ENCODE results near the gene MRPS15.

The MRPS15 gene

GRCh38 chr1:36456391-36456928, 7.7 kb downstream of the MRPS15 start:
- no peak for DNase-seq

GRCh38 chr1:36455386-36455785, 8.8 kb downstream of the MRPS15 start:
- no peak for DNase-seq

GRCh38 chr1:36453600-36454388, 10.4 kb downstream of the MRPS15 start:
- DNase-seq = no peak

GRCh38 chr1:36453051-36453450, 11.1 kb downstream of the MRPS15 start:
- DNase-seq = no peak

GRCh38 chr1:36450919-36451305, 13.3 kb downstream of the MRPS15 start:
- no peak for DNase-seq

- peak; percentile 86 for DNase-seq
Measured at GRCh38 chr1:36450270-36450918, 13.8 kb downstream of the MRPS15 start, which contains the start of gene OSCP1. TSS of gene OSCP1 (minus strand) at chr1:36450451. CDS start at chr1:36450369, 82 bp downstream.

- peak; percentile 92 for DNase-seq
Measured at GRCh38 chr1:36448530-36449056, 15.6 kb downstream of the MRPS15 start.

- no peak for DNase-seq
Measured at GRCh38 chr1:36447450-36447849, 16.7 kb downstream of the MRPS15 start.

- no peak for DNase-seq
Measured at GRCh38 chr1:36446746-36447145, 17.4 kb downstream of the MRPS15 start.

- DNase-seq = peak; percentile 15
Measured at GRCh38 chr1:36446271-36446670, 17.9 kb downstream of the MRPS15 start.

- no peak for DNase-seq
Measured at GRCh38 chr1:36443297-36443696, 20.9 kb downstream of the MRPS15 start.

GRCh38 chr1:36442337-36442736, 21.8 kb downstream of the MRPS15 start:
- no peak for DNase-seq

- DNase-seq = no peak
Measured at GRCh38 chr1:36440646-36441045, 23.5 kb downstream of the MRPS15 start.

- DNase-seq = no peak
Measured at GRCh38 chr1:36440044-36440443, 24.1 kb downstream of the MRPS15 start.

GRCh38 chr1:36438715-36439114, 25.5 kb downstream of the MRPS15 start:
- no peak for DNase-seq

GRCh38 chr1:36436821-36437220, 27.4 kb downstream of the MRPS15 start:
- no peak for DNase-seq

- DNase-seq = no peak
Measured at GRCh38 chr1:36433102-36433501, 31.1 kb downstream of the MRPS15 start.

GRCh38 chr1:36432616-36433015, 31.6 kb downstream of the MRPS15 start:
- no peak for DNase-seq

- no peak for DNase-seq
Measured at GRCh38 chr1:36425791-36426190, 38.4 kb downstream of the MRPS15 start.

GRCh38 chr1:36421649-36422048, 42.5 kb downstream of the MRPS15 start:
- DNase-seq = no peak

- DNase-seq = peak; percentile 35
Measured at GRCh38 chr1:36420836-36421317, 43.3 kb downstream of the MRPS15 start.

GRCh38 chr1:36420409-36420808, 43.8 kb downstream of the MRPS15 start:
- no peak for DNase-seq

- no peak for DNase-seq
Measured at GRCh38 chr1:36419569-36419968, 44.6 kb downstream of the MRPS15 start.

- no peak for DNase-seq
Measured at GRCh38 chr1:36419140-36419539, 45.0 kb downstream of the MRPS15 start.
